SW480 (cell line): ENCODE data around the gene SHC1.

ENCODE experiments used
- DNase-seq: peaks from one replicate; pipeline ENCODE4 v3.0.0-alpha.2; 2016; ENCODE audit warnings: low spot score

The SHC1 gene

DNA sequence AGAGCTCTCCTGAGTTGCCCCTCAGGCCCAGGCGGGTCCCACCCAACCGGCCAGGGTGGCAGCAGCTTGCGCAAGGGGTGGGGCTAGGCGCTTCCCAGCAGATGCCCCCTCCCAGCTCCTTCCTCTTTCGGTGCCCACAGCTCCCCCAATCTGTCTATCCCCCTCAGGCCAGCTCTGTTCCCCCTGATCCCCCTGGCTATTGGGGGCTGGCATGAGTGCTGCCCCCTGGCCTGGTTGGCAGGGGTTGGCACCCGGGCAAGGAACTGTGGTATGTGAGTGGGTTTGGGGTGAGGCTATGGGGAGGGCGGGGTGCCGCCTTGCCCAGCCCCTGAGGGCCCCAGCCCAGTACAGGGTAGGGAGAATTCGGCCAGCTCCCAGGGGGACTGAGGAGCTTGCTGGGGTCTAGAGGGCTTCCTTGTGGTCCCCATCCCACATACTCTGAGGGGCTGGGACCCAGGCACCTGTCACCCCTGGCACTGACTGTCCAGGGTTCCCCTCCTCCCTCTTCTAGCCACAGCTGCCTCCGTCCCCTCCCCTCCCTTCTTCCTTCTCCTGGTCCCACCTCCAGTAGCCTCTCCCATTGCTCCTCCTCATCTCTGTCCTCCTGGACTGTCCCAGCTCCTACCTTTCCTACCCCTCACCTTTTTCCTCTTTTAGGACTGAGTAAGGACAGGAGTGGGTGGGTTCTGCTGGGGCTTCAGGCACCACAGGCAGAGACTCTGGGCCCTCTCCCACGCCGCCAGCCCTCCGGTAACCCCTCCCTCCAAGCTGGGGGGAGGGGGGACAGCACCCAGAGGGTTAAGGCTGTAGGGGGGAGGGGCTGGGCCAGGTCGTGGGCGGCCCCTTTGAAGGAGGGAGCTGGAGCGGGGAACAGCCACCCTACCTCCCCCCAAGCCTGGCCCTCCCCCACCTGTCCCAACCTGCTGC is 37.7 kb upstream of the SHC1 start:
- DNase-seq, result no peak

DNA sequence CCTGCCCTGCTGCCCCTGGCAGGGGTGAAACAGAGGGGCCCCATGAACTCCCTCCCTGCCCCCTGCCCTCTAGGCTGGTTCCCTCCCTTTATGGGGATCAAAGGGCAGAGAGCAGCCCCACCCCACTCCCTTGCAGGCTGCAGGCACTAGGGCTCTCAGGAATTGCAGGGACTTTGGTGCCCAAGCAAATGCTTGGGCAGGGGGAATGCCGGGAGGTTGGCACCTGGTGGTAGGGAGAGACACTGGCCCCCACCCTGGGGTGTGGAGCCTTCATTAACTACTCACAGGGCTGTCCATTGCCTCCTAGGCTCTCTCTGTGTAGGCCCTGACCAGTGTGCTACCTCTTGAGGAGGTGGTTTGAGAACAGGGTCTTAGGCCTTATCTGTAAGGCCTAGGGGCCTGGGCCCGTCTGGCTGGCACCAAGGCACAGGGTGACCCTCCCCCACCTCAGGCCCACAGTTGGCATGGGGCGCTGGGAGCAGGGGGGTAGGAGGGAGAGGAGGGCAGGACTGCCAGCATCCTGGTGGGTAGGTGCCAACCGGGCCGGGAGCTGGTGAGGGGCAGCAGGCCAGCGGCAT is 36.8 kb upstream of the SHC1 start:
- DNase-seq, result no peak

GRCh38 chr1:155006601-155007101 is 36.1 kb upstream of the SHC1 start:
- DNase-seq, result peak; percentile 41

GRCh38 chr1:155005076-155006011 is 34.8 kb upstream of the SHC1 start:
- no peak for DNase-seq

DNA sequence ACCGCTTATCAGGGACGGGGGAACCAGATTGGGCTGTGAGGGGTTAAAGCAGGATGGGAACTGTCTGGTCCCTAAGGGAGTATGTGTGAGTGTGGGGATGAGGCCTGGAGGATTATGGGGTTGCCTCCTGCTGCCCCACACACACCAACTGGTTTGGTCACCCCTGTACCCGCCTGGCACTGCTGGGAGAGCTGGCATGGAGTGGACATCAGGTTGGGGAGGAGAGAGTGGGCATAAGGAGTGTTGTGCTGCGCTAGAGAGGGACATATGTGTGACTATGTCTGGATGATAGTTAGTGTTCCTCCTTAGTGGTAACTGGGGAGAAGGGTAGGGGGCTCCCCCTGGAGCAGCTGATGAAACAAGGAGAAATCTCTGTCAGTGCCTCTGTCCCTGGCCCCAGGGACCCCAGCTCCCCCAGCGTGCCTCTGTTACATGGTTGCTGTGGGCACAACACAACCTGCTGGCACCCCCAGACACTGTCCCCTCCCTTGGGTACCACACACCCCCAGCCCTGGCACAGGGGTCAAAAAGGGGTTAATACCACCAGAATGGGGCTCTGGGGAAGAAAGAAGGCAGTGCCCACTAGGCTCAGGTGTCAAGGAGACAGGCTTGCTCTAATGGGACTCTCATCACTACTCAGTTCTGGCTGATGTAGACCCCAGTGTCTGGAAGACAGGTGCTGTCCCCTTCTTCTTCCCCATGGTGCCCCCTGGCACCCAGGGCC is 34.0 kb upstream of the SHC1 start:
- DNase-seq, result no peak

DNA sequence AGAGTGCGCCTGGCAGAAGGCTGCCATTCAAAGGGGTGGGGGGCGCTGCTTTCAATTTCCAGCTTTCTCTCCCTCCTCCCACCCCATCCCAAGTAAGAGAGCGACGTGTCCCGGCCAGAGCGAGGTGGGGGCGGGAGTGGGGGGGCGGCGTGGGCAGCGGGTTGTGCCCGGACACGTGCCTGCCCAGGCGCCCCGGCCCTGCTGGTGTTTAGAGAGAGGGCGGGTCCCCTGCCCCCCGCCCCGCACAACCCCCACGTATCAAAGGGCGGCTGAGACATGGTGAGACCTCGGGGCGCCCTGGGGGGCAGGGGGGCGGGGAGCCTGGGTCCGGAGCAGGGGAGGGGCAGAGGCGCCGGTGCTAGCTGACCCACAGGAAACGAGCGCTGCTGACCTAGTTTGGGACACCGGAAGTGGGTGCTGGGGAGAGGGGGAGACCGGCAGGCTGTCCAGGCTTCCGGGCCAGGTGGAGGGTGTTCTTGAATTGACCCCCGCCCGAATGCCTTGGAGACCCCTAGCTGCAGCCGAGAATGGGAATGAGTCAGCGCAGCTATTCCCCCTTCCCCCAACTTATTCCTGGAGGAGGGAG is 33.3 kb upstream of the SHC1 start:
- peak; percentile 49 for DNase-seq

- peak; percentile 50 for DNase-seq
These were observed 32.7 kb upstream of the SHC1 start for GRCh38 chr1:155003227-155003765.

DNA sequence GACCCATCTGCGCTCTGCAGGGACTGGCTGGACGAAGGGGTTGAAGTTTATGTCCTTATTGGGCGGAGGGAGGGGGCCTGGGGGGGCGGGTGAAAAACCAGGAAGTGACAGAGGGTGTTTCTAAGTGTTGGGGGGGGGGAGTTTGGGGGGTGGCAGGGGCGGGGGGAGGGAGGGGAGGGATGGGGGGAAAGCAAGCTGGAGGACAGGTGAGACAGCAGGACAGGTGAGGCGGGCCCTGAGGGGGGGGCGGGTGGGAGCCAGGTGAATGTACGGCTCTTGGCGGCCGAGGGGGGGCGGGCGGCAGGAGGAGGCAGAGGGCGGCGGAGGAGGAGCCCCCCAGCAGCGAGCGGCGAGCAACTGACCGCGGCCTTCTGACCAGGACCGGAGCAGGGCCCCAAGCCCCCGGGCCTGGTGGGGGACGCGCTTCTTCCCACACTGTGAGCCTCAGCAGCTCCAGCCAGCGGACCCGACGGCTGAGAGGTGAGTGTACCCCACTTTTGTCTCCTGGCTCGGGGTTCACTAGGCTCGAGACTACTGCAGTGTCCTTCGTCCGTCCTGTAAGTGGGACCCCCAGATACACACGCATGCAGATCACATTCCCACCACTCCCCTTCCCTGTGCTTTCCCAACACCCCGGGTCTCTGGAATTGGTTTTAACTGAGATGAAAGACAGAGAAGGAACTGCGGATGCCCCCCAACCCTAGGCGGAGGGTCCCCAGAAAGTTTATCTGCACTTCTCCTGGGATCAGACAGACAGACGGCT is 32.1 kb upstream of the SHC1 start, which contains the start of gene ZBTB7B:
TSS of gene ZBTB7B (plus strand) at position 339 of the 763 bp plus-strand sequence. CDS start 11,859 bp downstream, outside the sequence.
- no peak for DNase-seq

DNA sequence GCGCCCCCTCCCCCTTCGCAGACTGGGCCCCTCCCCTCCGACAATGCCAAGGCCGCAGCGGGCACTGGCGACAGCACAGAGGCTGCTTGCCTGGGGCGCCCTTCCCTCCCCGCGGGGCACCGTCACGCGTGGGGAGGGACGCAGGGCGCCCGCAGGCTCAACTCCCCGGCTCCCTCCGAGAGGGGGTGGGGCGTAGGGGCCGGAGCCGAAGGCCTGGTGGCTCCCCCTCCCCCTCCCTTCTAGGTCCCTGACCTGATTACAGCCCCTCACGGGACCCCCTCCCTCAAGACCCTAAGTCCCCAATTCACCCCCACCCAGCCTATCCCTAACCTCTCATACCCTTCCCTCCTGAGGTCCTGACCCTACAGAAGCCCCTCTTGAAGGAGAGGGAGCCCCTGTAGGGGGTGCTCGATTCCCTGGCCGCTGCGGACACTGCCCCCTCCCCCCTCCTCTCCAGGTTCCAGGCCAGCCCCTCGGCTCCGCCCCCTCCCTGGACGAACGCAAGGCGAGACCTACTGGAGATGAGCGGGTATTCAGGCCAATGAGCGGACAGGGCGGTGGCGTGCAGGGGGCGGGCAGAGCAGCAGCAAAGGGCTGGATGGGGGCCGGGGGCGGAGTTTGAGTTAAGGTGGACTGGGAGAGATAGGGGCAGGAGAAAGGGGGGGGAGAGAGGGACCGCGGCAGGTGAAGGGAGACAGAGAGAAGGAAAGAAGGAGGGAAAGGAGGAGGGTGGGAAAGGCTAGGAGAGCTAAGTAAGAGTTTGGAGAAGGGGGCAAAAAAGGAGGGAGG is 31.3 kb upstream of the SHC1 start:
- DNase-seq, result peak; percentile 99

GRCh38 chr1:155001425-155001674 is 30.8 kb upstream of the SHC1 start:
- no peak for DNase-seq

GRCh38 chr1:155000726-155001424 is 30.3 kb upstream of the SHC1 start:
- peak; percentile 91 for DNase-seq

GRCh38 chr1:155000411-155000725 is 29.8 kb upstream of the SHC1 start:
- DNase-seq, result no peak

GRCh38 chr1:154999571-155000410 is 29.2 kb upstream of the SHC1 start:
- DNase-seq, result peak; percentile 72

DNA sequence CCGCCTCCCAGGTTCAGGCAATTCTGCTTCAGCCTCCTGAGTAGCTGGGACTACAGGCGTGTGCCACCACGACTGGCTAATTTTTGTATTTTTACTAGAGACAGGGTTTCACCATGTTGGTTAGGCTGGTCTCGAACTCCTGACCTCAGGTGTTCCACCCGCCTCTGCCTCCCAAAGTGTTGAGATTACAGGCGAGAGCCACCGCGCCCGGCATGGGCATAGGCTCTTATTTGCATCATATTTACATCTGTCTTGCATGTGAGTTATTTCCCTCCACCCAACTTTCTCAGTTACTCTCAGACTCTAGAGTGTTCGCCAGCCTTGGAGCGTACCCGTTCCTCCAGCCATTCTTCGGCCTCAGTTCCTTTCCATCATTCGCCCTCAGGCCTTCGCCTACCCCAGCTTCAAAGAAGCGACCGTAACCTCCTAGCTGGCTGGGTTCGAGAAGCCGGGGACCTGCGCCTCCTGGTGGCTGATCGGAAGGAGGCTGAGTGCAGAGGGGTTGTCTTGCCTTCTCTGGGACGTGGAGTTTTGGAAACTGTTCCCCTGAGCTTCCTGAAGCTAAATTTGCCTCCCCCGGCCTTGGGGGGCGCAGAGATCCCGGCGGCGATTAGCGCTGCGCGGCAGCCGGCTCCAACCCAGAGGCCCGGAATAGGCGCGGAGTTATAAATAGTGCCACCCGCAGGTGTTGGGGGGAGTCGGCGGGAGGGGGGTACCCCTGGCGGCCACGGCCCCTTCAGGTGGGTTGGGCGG is 28.4 kb upstream of the SHC1 start:
- peak; percentile 84 for DNase-seq

GRCh38 chr1:154998201-154998780 is 27.7 kb upstream of the SHC1 start:
- DNase-seq, result no peak

- no peak for DNase-seq
These were observed 26.6 kb upstream of the SHC1 start for GRCh38 chr1:154996966-154997701.
